Neural cell (in vitro differentiated cells): ENCODE data around the gene MTNR1B. TPM values are rescaled to one million over a fixed set of nuclear protein-coding genes. Genes with fewer than 3 reads are reported as not detected.

Experiments
- H2AFZ ChIP-seq: fragments of 200-600, 300-800 bp; sonication (generic), shearing (Covaris generic); 2 replicates; pipeline ENCODE4 v1.6.0; 2014; ENCODE audit warnings: low read depth, mild to moderate bottlenecking, antibody characterized with exemption, low read length, moderate library complexity
- H3F3A ChIP-seq: fragments of 200-600 bp; shearing (Covaris generic); 2 replicates; pipeline ENCODE4 v1.6.1; 2016; ENCODE audit warnings: mild to moderate bottlenecking, moderate library complexity, mixed read lengths, antibody characterized with exemption, low read length; ENCODE audit not compliant: insufficient read depth, poor library complexity, severe bottlenecking
- H3K27ac ChIP-seq: fragments of 200-600, 300-800 bp; sonication (generic), shearing (Covaris generic); 2 replicates; pipeline ENCODE4 v1.5.1; 2014; ENCODE audit warnings: mild to moderate bottlenecking, low read length, moderate library complexity
- H3K27me3 ChIP-seq: fragments of 300-800, 200-600 bp; sonication (generic), shearing (Covaris generic); 2 replicates; pipeline ENCODE4 v1.6.0; 2014; ENCODE audit warnings: mild to moderate bottlenecking, low read depth, low read length, moderate library complexity; ENCODE audit not compliant: insufficient read depth
- H3K36me3 ChIP-seq: fragments of 300-800, 200-600 bp; sonication (generic), shearing (Covaris generic); 2 replicates; pipeline ENCODE4 v1.5.1; 2014; ENCODE audit warnings: mild to moderate bottlenecking, antibody characterized with exemption, low read length, moderate library complexity; ENCODE audit not compliant: insufficient read depth
- H3K4me2 ChIP-seq: fragments of 300-800, 200-600 bp; sonication (generic), shearing (Covaris generic); 2 replicates; pipeline ENCODE4 v1.6.0; 2014; ENCODE audit warnings: mild to moderate bottlenecking, low read length
- H3K4me3 ChIP-seq: fragments of 300-800, 200-600 bp; sonication (generic), shearing (Covaris generic); 2 replicates; pipeline ENCODE4 v1.5.1; 2014; ENCODE audit warnings: mild to moderate bottlenecking, low read length, moderate library complexity
- H3K79me2 ChIP-seq: fragments of 200-600 bp; shearing (Covaris generic); replicated peaks from 2 replicates; pipeline ENCODE4 v1.6.0; 2014; ENCODE audit warnings: mild to moderate bottlenecking, low read length, moderate library complexity; ENCODE audit not compliant: insufficient read depth
- H3K9ac ChIP-seq: fragments of 300-800, 200-600 bp; sonication (generic), shearing (Covaris generic); 2 replicates; pipeline ENCODE4 v1.6.1; 2016; ENCODE audit warnings: mild to moderate bottlenecking, low read length, mixed read lengths
- H3K9me2 ChIP-seq: fragments of 200-600 bp; shearing (Covaris generic); 2 replicates; pipeline ENCODE4 v1.6.1; 2016; ENCODE audit warnings: mild to moderate bottlenecking, low read length, mixed read lengths; ENCODE audit not compliant: insufficient read depth
- H3K9me3 ChIP-seq: fragments of 200-600, 300-800 bp; sonication (generic), shearing (Covaris generic); 2 replicates; pipeline ENCODE4 v1.6.1; 2016; ENCODE audit warnings: mild to moderate bottlenecking, mixed run types, low read length, moderate library complexity, mixed read lengths
- H4K20me1 ChIP-seq: fragments of 200-600 bp; shearing (Covaris generic); 2 replicates; pipeline ENCODE4 v1.6.1; 2016; ENCODE audit warnings: mild to moderate bottlenecking, mixed run types; ENCODE audit not compliant: insufficient read depth
- CTCF ChIP-seq: fragments of 450-650 bp; IDR thresholded peaks from 2 replicates; pipeline ENCODE4 v1.5.1; 2014; ENCODE audit warnings: antibody characterized with exemption, mild to moderate bottlenecking, moderate library complexity; ENCODE audit not compliant: poor library complexity, severe bottlenecking
- EP300 ChIP-seq: fragments of 450-650 bp; conservative IDR thresholded peaks from 2 replicates; pipeline ENCODE4 v1.6.1; 2014; ENCODE audit warnings: antibody characterized with exemption, mild to moderate bottlenecking, moderate library complexity; ENCODE audit not compliant: poor library complexity, severe bottlenecking
- EZH2 ChIP-seq: fragments of 200-600, 300-800 bp; shearing (Covaris generic), sonication (generic); IDR thresholded peaks from 2 replicates; pipeline ENCODE4 v1.6.1; 2014; ENCODE audit warnings: antibody characterized with exemption, low read length, borderline replicate concordance, mild to moderate bottlenecking; ENCODE audit not compliant: insufficient read depth, poor library complexity, severe bottlenecking
- MXI1 ChIP-seq: fragments of 450-650 bp; conservative IDR thresholded peaks from 2 replicates; pipeline ENCODE4 v1.6.1; 2014; ENCODE audit warnings: antibody characterized with exemption, mild to moderate bottlenecking; ENCODE audit not compliant: poor library complexity, severe bottlenecking
- POLR2AphosphoS5 ChIP-seq: IDR thresholded peaks from 2 replicates; pipeline ENCODE4 v1.6.1; 2012
- RAD21 ChIP-seq: fragments of 450-650 bp; conservative IDR thresholded peaks from 2 replicates; pipeline ENCODE4 v1.6.1; 2014; ENCODE audit warnings: antibody characterized with exemption, mild to moderate bottlenecking, moderate library complexity
- REST ChIP-seq: IDR thresholded peaks from 2 replicates; pipeline ENCODE4 v1.6.1; 2012; ENCODE audit warnings: borderline replicate concordance
- SMC3 ChIP-seq: fragments of 450-650 bp; conservative IDR thresholded peaks from 2 replicates; pipeline ENCODE4 v1.6.1; 2014; ENCODE audit warnings: antibody characterized with exemption, mild to moderate bottlenecking, moderate library complexity; ENCODE audit not compliant: poor library complexity
- TAF1 ChIP-seq: IDR thresholded peaks from 2 replicates; pipeline ENCODE4 v1.6.1; 2012; ENCODE audit warnings: low read depth
- polyA plus RNA-seq: library from polyadenylated mRNA; depleted of rRNA; stranded (reverse); fragments of >200 nt; gene quantifications from 2 replicates; pipeline ENCODE4 v1.2.3, GENCODE V29; 2014

MTNR1B gene
- polyA plus RNA-seq, 1 donor from 2014 or later, result not detected

GRCh38 chr11:92962446-92962845 lies 7.0 kb upstream of the MTNR1B start:
- peaks cover 2% of the 10 kb centered on the region for H3K27me3 ChIP-seq
- no peak overlapping the region for H3K4me3 ChIP-seq
- no peaks in the 10 kb centered on the region for H3K9me2 ChIP-seq
- H4K20me1 ChIP-seq, result no peaks in the 10 kb centered on the region
- no peaks in the 10 kb centered on the region for H3K9me3 ChIP-seq
- no peak for TF ChIP-seq RAD21
- no peak for TF ChIP-seq REST
- no peak for TF ChIP-seq MXI1
- TF ChIP-seq TAF1, result no peak
- no peak for TF ChIP-seq SMC3
- TF ChIP-seq POLR2AphosphoS5, result no peak
- TF ChIP-seq EZH2, result no peak
- no peak for TF ChIP-seq CTCF
- no peak for TF ChIP-seq EP300
- H3K79me2 ChIP-seq, result no peaks in the 10 kb centered on the region
- H3K9ac ChIP-seq, result no peak overlapping the region
- no peak overlapping the region for H2AFZ ChIP-seq
- H3K27ac ChIP-seq, result no peak overlapping the region
- no peaks in the 10 kb centered on the region for H3K36me3 ChIP-seq
- no peak overlapping the region for H3K4me2 ChIP-seq
- no peaks in the 10 kb centered on the region for H3F3A ChIP-seq

GRCh38 chr11:92964471-92964870 lies 5.0 kb upstream of the MTNR1B start:
- Histone ChIP-seq H2AFZ (no peak overlapping the region), H3K27me3 (peaks cover 22% of the 10 kb centered on the region), H3K4me2 (no peak overlapping the region), H3K27ac (no peak overlapping the region), H3K9ac (no peak overlapping the region), H3K79me2 (no peaks in the 10 kb centered on the region), H4K20me1 (no peaks in the 10 kb centered on the region), H3F3A (no peaks in the 10 kb centered on the region), H3K4me3 (no peak overlapping the region), H3K36me3 (no peaks in the 10 kb centered on the region), H3K9me3 (no peaks in the 10 kb centered on the region), H3K9me2 (no peaks in the 10 kb centered on the region)
- TF ChIP-seq EZH2 (no peak), RAD21 (no peak), SMC3 (no peak), POLR2AphosphoS5 (no peak), MXI1 (no peak), REST (no peak), CTCF (no peak), EP300 (no peak), TAF1 (no peak)
